Brain microvascular endothelial cell (primary cell): Measurements from ENCODE around the gene CLDN15.
A peak's percentile ranks its signal among the peaks of the same experiment; 100 is the strongest.
"Not testable (repeated sequence)": the region's sequence is repeated elsewhere in the genome, so short reads cannot be mapped to it uniquely, and the experiment has no call there.

Experiments used
- DNase-seq: peaks from one replicate; pipeline ENCODE4 v3.0.0-alpha.2; 2020
- H3K27ac ChIP-seq: fragments of 250-450 bp; sonication (Bioruptor Pico); 2 replicates; pipeline ENCODE4 v1.5.1; 2020; ENCODE audit warnings: mild to moderate bottlenecking, moderate library complexity
- H3K27me3 ChIP-seq: fragments of 250-450 bp; sonication (Bioruptor Pico); replicated peaks from 2 replicates; pipeline ENCODE4 v1.5.1; 2020; ENCODE audit warnings: mild to moderate bottlenecking
- H3K36me3 ChIP-seq: fragments of 250-450 bp; sonication (Bioruptor Pico); replicated peaks from 2 replicates; pipeline ENCODE4 v1.5.1; 2020; ENCODE audit warnings: mild to moderate bottlenecking
- H3K4me3 ChIP-seq: 2 replicates; pipeline ENCODE4 v1.5.1; 2011; ENCODE audit warnings: low read depth, mild to moderate bottlenecking, control low read depth, low read length, moderate library complexity
- CTCF ChIP-seq: IDR thresholded peaks from 2 replicates; pipeline ENCODE4 v1.5.1; 2011; ENCODE audit warnings: low read depth, mild to moderate bottlenecking, moderate library complexity, low read length, control low read depth, inconsistent platforms; ENCODE audit errors: missing control alignments
- in situ Hi-C: cut with HindIII; loops from 2 replicates; pipeline ENCODE4 v1.10.0; 2017; ENCODE audit warnings: low sequenced_read_pairs, low pct_ligation_motif_present

CLDN15 gene

DNA sequence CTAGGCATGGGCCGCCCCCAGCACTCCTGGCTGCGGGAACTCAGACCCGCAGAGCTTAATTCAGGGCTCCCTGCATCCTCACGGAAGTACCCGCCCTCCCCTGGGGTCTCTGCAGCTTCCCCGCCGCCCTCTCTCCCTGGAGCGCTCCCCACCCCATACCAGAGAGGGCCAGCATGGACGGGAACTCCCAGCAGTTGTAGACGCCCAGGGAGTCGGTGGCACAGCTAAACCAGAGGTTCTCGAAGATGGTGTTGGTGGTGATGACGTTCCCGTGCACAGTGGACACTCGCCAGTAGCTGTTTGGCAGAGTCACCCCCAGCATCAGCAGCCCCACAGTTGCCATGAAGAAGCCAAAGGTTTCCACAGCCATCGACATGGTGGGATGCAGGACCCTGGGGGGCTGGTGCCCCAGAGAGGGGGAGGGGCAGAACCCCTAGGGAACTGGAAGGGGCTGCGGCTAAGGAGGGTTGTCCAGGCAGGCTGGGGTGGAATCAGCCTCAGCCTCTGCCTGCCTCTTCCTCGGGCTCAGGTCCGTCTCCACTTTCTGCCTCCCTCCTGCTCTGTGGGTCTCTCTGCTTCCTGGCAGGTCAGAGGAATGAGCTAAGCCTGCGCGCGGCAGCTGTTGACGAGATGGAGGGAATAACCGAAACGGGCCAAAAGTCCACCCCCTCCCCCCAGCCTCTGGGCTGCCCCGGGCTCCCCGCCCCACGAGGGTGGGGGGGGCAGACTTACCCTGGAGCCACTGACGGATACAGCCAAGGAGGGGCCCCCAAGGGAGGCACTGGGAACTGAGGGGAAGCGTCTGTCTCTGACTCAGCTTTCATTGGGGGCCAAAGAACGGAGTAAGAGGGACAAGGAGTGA, at the start of gene CLDN15:
Gene CLDN15, minus strand, starts transcription at position 597 of the 862 bp plus-strand sequence. Its CDS starts 221 bp downstream, at position 376.
- Histone ChIP-seq H3K36me3 (peaks cover 32% of the 10 kb centered on the region), H3K4me3 (no peak within 1 kb of the TSS), H3K27me3 (no peaks in the 10 kb centered on the region), H3K27ac (no peak within 1 kb of the TSS)
- in situ Hi-C loops: no loop called here
- peak; percentile 38 for DNase-seq
- no peak for TF ChIP-seq CTCF

- Histone ChIP-seq H3K4me3 (no peak overlapping the region), H3K27me3 (peaks cover 3% of the 10 kb centered on the region), H3K27ac (no peak overlapping the region), H3K36me3 (no peaks in the 10 kb centered on the region)
- DNase-seq: no peak
- in situ Hi-C loops: loop anchor here (25.0 kb wide), 1 partner anchor 125 kb away; the partner anchor contains the start of genes AP1S1 and VGF
- TF ChIP-seq CTCF: no peak
Measured at GRCh38 chr7:101287032-101287431, 49.4 kb upstream of the CLDN15 start.

DNA sequence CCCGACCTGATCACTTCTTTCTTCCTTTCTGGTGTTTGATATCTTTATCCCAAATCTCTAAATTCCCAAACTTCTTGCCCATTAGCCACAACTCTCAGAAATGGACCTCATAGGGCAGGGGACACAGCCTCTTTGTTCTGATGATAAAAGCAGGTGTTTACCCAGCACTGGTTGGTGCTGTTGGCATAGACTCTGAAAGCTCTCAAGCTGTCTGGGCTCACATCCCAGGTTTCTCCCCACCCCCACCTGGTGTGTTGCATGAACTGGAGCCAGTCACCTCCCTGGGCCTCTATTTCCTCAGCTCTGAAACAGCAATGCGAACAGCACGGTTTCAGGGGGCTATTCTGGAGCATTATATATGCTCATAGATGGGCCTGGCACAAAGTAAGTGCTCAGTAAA, 48.3 kb upstream of the CLDN15 start:
- in situ Hi-C loops: loop anchor here (25.0 kb wide), 1 partner anchor 124 kb away; the partner anchor contains the start of genes AP1S1 and VGF
- not testable (repeated sequence) for H3K36me3 ChIP-seq, H3K27ac ChIP-seq, H3K27me3 ChIP-seq, H3K4me3 ChIP-seq, DNase-seq

DNA sequence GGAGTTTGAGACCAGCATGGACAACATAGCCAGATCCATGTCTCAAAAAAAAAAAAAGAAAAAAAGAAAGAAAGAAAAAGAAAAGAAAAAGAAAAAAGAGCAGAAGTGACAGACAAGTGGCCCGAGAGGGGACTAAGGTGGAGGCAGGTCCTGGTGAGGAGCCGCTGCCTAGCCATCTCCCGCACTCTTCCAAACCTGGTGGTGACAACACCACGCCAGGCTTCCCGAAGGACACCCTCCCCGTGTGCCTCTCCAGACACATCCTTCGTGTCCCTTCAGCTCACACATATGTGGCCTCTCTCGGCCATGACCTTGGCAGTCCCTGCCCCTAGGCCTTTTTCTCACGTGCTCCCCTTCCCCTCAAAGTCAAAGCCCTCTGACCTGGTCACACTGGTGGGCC, 47.6 kb upstream of the CLDN15 start:
- no peak for TF ChIP-seq CTCF
- no peak for DNase-seq
- H3K36me3 ChIP-seq: no peaks in the 10 kb centered on the region
- in situ Hi-C loops: loop anchor here (25.0 kb wide), 1 partner anchor 123 kb away; the partner anchor contains the start of genes AP1S1 and VGF
- no peak overlapping the region for H3K4me3 ChIP-seq
- H3K27me3 ChIP-seq: no peaks in the 10 kb centered on the region
- H3K27ac ChIP-seq: no peak overlapping the region

- not testable (repeated sequence) for DNase-seq
Measured at GRCh38 chr7:101280912-101281311, 43.3 kb upstream of the CLDN15 start.

DNA sequence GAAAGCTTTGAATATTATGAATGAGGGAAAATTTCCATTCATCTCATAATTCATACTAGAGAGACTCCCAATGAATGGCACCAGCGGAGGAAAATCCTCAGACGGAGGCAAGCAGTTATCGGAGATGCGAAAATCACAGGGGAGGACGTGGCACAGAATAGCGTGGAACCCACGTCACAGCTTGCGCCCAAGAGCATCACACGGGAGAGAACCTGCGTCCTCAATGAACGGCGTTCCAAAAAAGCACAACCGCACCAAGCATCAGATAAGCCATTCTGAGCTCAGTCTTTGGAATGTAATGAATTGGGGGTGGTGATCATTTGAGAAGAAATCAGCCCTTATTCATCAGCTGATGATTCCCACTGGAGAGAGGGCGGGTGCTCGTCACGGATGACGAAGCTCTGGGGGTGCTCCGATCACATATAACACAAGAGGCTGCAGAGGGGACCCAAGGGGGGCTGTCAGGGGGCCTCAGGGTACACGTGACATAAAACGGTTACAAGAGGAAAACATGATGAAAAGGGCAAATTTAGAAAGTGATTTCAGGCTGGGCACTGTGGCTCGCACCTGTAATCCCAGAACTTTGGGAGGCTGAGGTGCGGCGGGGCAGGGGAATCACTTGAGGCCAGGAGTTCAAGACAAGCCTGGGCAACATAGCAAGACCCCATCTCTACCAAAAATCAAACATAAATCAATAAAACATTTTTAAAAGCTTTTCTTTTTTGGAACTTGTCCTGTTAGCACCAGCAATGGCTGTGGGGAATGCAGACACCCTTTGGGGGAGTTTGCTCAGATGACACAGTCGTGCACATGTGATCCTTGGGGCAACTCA, 41.1 kb upstream of the CLDN15 start:
- no peak for TF ChIP-seq CTCF
- no peaks in the 10 kb centered on the region for H3K36me3 ChIP-seq
- no peak overlapping the region for H3K4me3 ChIP-seq
- no peak for DNase-seq
- H3K27ac ChIP-seq: no peak overlapping the region
- in situ Hi-C loops: loop anchor here (25.0 kb wide), 1 partner anchor 116 kb away; the partner anchor contains the start of genes AP1S1 and VGF
- H3K27me3 ChIP-seq: peaks cover 2% of the 10 kb centered on the region

More at GRCh38 chr7:101280912-101281311, 43.3 kb upstream of the CLDN15 start:
- not testable (repeated sequence) for H3K4me3 ChIP-seq, H3K27me3 ChIP-seq, H3K36me3 ChIP-seq, H3K27ac ChIP-seq
- in situ Hi-C loops: loop anchor here (25.0 kb wide), 1 partner anchor 119 kb away; the partner anchor contains the start of genes AP1S1 and VGF
